Activated CD4-positive, alpha-beta memory T cell treated with anti-CD3 and anti-CD28 coated beads for 36 hours (primary cell): ENCODE measurements around the gene POLR3C. TPM values are rescaled to one million over a fixed set of nuclear protein-coding genes. Genes with fewer than 3 reads are reported as not detected.
A peak's percentile ranks its signal among the peaks of the same experiment; 100 is the strongest.

Experiments
- CTCF ChIA-PET: fragments of 350-600 bp; sonication (Branson Sonifier 250); formaldehyde crosslinking; loops from one replicate; lab custom pipeline; 2021; ENCODE audit warnings: antibody characterized with exemption, inconsistent platforms; lab: Charles Lee
- POLR2A ChIA-PET: fragments of 350-600 bp; sonication (Branson Sonifier 250); formaldehyde crosslinking; loops from one replicate; lab custom pipeline; 2021; ENCODE audit warnings: antibody characterized with exemption; lab: Charles Lee
- DNase-seq: peaks from one replicate; pipeline ENCODE4 v3.0.0-alpha.2; 2020
- H3K27ac Mint-ChIP-seq: one replicate; pipeline ENCODE4 v1.8.0; 2021; ENCODE audit warnings: mixed read lengths
- H3K27me3 Mint-ChIP-seq: one replicate; pipeline ENCODE4 v1.8.0; 2021; ENCODE audit warnings: mixed read lengths
- H3K36me3 Mint-ChIP-seq: one replicate; pipeline ENCODE4 v1.8.0; 2021; ENCODE audit warnings: mixed read lengths
- H3K4me1 Mint-ChIP-seq: one replicate; pipeline ENCODE4 v1.8.0; 2021; ENCODE audit warnings: low read depth, mixed read lengths
- H3K4me3 Mint-ChIP-seq: one replicate; pipeline ENCODE4 v1.8.0; 2021; ENCODE audit warnings: mild to moderate bottlenecking, mixed read lengths
- H3K9me3 Mint-ChIP-seq: one replicate; pipeline ENCODE4 v1.8.0; 2021; ENCODE audit warnings: mixed read lengths
- intact Hi-C: fragments of 100-400 bp; cut with micrococcal nuclease; formaldehyde crosslinking; loops from one replicate; pipeline ENCODE4 v1.15.1; 2023
- microRNA-seq: library from miRNA; unstranded; fragments of <30 nt; microRNA quantifications from one replicate; pipeline ENCODE4 v1.2.0, GENCODE V29; 2022; ENCODE audit warnings: borderline number of aligned reads, borderline microRNAs expressed, borderline replicate concordance
- total RNA-seq, 2 experiments: library from RNA; stranded (reverse); gene quantifications; one replicate each; pipeline ENCODE4 v1.2.3, GENCODE V29; 2021

The POLR3C gene
- total RNA-seq, 2 experiments from 2014 or later, result 27.3 to 28.9 TPM

DNA sequence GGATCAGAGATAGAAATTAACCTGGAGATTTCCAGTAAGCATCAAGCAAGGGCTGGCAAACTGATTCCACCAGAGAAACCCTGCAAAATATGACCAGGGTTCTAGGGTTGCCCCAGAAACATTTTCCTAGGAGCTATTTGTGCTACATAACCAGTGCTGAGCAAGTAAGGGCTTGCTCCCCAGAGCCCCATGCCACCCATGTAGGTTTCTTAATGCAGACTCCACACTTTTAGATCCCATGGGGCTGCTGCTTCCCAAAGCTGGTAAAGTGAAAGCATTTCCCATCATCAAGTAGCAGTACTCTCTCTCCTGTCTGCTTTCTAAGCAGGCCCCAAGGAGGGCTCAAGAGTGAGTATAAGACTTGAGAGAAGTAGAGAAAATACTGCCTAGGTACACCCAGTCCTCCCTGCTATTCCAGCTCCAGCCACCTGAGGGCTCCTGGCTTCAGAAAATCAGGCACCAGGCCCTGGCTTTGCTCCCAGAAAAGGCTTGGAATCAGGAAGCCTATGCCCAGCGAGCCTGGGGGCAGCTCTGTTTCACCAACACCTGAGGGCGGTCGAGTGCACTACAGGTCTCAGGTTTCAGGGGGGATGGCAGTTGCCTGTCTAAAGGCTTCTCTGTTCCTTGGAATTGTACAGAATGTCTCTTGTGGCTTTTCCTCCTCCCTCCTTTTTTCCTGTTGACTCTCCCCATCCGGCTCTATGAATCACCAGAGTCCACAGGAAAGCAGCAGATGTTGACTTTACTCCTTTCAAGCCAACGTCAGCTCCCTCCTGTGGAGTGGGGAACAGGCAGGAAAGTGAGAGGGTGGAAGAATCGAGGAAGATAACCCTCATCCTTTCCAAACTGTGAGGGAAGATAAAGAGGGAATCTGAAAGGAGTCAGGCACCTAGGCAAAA, 67.8 kb downstream of the POLR3C start:
- no peaks in the 10 kb centered on the region for H3K9me3 Mint-ChIP-seq
- H3K27ac Mint-ChIP-seq, result no peak overlapping the region
- CTCF ChIA-PET, result interaction anchor here (0.6 to 3.6 kb wide), 28 partner anchors 9 to 146 kb away, joined by 3 to 35 read pairs (median 4); partner anchors contain the start of genes HJV, ITGA10, LIX1L and NUDT17
- no peaks in the 10 kb centered on the region for H3K36me3 Mint-ChIP-seq
- intact Hi-C loops, result loop anchor here (1.0 kb wide), 1 partner anchor 121 kb away; no protein-coding TSS in a partner anchor
- peaks cover 1% of the 10 kb centered on the region for H3K4me1 Mint-ChIP-seq
- H3K4me3 Mint-ChIP-seq, result no peak overlapping the region
- no peaks in the 10 kb centered on the region for H3K27me3 Mint-ChIP-seq
- POLR2A ChIA-PET, result interaction anchor here (1.8 kb wide), 1 partner anchor 32 kb away, joined by 4 read pairs; no protein-coding TSS in a partner anchor
- peak; percentile 74 for DNase-seq

DNA sequence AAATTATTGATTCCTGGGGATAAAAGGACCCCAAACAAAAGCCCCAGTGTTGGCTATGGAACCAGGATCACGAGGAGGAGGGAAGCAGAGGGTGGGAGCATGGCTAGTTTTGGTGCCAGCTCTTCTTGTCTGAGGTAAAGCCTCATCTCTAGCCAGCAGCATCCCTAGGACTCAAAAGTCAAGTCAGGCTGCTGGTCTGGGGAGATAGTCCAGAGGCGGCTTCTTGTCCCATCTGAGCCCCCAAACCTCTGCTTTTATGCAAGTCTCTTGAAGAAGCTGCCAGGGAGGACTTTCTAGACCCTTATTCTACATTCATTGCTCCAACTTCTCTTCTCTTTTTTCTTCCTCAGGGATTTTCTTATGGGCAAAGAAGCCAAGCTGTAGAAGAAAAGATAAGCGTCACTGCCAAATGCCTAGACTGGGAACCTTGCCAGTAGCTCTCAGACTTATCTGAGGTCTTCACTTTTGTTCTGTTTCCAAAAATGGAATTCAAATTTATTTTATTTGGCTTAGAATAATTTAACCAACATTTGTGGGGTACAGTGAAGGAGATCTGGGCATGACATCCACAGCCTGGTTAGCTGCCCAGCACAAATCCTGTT, 68.6 kb downstream of the POLR3C start:
- CTCF ChIA-PET, result interaction anchor here (0.6 to 3.6 kb wide), 21 partner anchors 11 to 145 kb away, joined by 3 to 35 read pairs (median 5); partner anchors contain the start of genes ITGA10, LIX1L, NUDT17 and PIAS3
- no peak for DNase-seq
- H3K36me3 Mint-ChIP-seq, result no peaks in the 10 kb centered on the region
- H3K4me1 Mint-ChIP-seq, result no peaks in the 10 kb centered on the region
- no peaks in the 10 kb centered on the region for H3K27me3 Mint-ChIP-seq
- intact Hi-C loops, result no loop called here
- H3K9me3 Mint-ChIP-seq, result no peaks in the 10 kb centered on the region
- no peak overlapping the region for H3K4me3 Mint-ChIP-seq
- POLR2A ChIA-PET, result interaction anchor here (1.8 kb wide), 1 partner anchor 33 kb away, joined by 4 read pairs; no protein-coding TSS in a partner anchor
- no peak overlapping the region for H3K27ac Mint-ChIP-seq

DNA sequence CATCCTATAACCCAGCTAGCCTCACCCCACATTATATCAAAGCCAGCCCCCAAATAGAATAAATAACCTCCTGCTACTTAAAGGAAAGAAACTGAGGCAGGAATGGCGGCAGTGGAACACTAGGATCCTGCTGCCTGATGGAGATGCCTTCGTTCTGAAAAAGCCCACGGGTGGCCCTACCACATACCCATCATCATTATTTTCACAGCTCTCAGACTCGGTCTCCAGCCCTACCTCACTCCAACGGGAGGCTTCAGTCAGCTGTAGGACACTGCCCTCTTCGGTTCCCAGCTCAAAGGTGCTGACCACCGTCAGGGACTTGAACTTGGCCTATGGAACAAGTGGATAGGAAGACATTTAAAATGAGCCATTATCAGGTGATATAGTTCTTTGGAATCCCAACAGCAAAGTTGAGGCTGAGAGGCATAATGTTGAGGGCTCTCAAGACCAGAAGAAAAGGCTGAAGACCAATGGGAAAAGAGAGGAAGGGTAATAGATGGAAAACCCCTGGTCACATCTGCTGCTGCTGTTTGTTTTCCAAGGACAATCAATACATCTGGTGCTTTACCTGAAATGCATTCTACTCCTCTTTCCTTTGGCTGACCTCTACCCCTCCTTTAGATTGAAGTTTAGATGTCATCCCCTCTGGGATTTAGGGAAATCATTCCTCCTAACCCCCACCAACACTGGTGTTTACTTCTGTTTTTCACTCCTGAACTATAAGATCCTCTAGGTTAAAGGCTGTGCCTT, 69.5 kb downstream of the POLR3C start:
- no peaks in the 10 kb centered on the region for H3K9me3 Mint-ChIP-seq
- no peak overlapping the region for H3K4me3 Mint-ChIP-seq
- ChIA-PET POLR2A (no interaction called here), CTCF (interaction anchor here (0.6 to 3.6 kb wide), 9 partner anchors 16 to 123 kb away, joined by 3 to 35 read pairs (median 5); partner anchors contain the start of genes ITGA10, NUDT17, PIAS3 and RBM8A)
- H3K27ac Mint-ChIP-seq, result no peak overlapping the region
- H3K27me3 Mint-ChIP-seq, result no peaks in the 10 kb centered on the region
- intact Hi-C loops, result no loop called here
- no peak for DNase-seq
- peaks cover 2% of the 10 kb centered on the region for H3K36me3 Mint-ChIP-seq
- no peaks in the 10 kb centered on the region for H3K4me1 Mint-ChIP-seq

Small RNA genes within 50 kb of the gene (microRNA-seq; reads per million reads assigned to microRNA genes)
- 1.2 reads per million for gene MIR6736

Other genes with a start within 250 kb of the POLR3C start
- gene GPR89A, start 216.2 kb upstream of the POLR3C start, total RNA-seq, result 10 to 100 TPM; 22.7 to 24.9 TPM
- gene PDZK1, start 116.8 kb upstream of the POLR3C start, total RNA-seq, result not detected
- gene CD160, start 104.7 kb upstream of the POLR3C start, total RNA-seq, result under 1 TPM; 0.14 to 0.31 TPM
- 10 to 100 TPM; 10.1 TPM for gene RNF115, start 105 bp upstream of the POLR3C start, total RNA-seq
- gene NUDT17, start 21.4 kb downstream of the POLR3C start, total RNA-seq, result 1 to 10 TPM; 2.8 to 3.8 TPM
- 10 to 100 TPM; 17.8 to 17.9 TPM for gene PIAS3, start 34.9 kb downstream of the POLR3C start, total RNA-seq
- gene ANKRD35, start 61.7 kb downstream of the POLR3C start, total RNA-seq, result under 1 TPM; 0.24 to 0.36 TPM
- gene ITGA10, start 85.8 kb downstream of the POLR3C start, total RNA-seq, result 1 to 10 TPM; 1.0 to 1.1 TPM
- 10 to 100 TPM; 22.8 to 25.6 TPM for gene PEX11B, start 94.5 kb downstream of the POLR3C start, total RNA-seq
- gene RBM8A, start 103.3 kb downstream of the POLR3C start, total RNA-seq, result 100 to 1,000 TPM; 275 to 277 TPM
- 10 to 100 TPM; 46.6 to 47.8 TPM for gene LIX1L, start 133.8 kb downstream of the POLR3C start, total RNA-seq
- 1 to 10 TPM; 4.6 to 4.7 TPM for gene ANKRD34A, start 140.4 kb downstream of the POLR3C start, total RNA-seq
- 10 to 100 TPM; 27.3 to 30.9 TPM for gene POLR3GL, start 140.5 kb downstream of the POLR3C start, total RNA-seq
- gene TXNIP, start 172.4 kb downstream of the POLR3C start, total RNA-seq, result 10 to 100 TPM; 82.6 to 88.8 TPM
- not detected for gene HJV, start 197.5 kb downstream of the POLR3C start, total RNA-seq